Neural cell (in vitro differentiated cells): ENCODE data around the gene POPDC2. TPM values are rescaled to one million over a fixed set of nuclear protein-coding genes. Genes with fewer than 3 reads are reported as not detected.

Experiments used
- H2AFZ ChIP-seq: fragments of 200-600, 300-800 bp; sonication (generic), shearing (Covaris generic); 2 replicates; pipeline ENCODE4 v1.6.0; 2014; ENCODE audit warnings: low read depth, mild to moderate bottlenecking, antibody characterized with exemption, low read length, moderate library complexity
- H3F3A ChIP-seq: fragments of 200-600 bp; shearing (Covaris generic); 2 replicates; pipeline ENCODE4 v1.6.1; 2016; ENCODE audit warnings: mild to moderate bottlenecking, moderate library complexity, mixed read lengths, antibody characterized with exemption, low read length; ENCODE audit not compliant: insufficient read depth, poor library complexity, severe bottlenecking
- H3K27ac ChIP-seq: fragments of 200-600, 300-800 bp; sonication (generic), shearing (Covaris generic); 2 replicates; pipeline ENCODE4 v1.5.1; 2014; ENCODE audit warnings: mild to moderate bottlenecking, low read length, moderate library complexity
- H3K27me3 ChIP-seq: fragments of 300-800, 200-600 bp; sonication (generic), shearing (Covaris generic); 2 replicates; pipeline ENCODE4 v1.6.0; 2014; ENCODE audit warnings: mild to moderate bottlenecking, low read depth, low read length, moderate library complexity; ENCODE audit not compliant: insufficient read depth
- H3K36me3 ChIP-seq: fragments of 300-800, 200-600 bp; sonication (generic), shearing (Covaris generic); 2 replicates; pipeline ENCODE4 v1.5.1; 2014; ENCODE audit warnings: mild to moderate bottlenecking, antibody characterized with exemption, low read length, moderate library complexity; ENCODE audit not compliant: insufficient read depth
- H3K4me2 ChIP-seq: fragments of 300-800, 200-600 bp; sonication (generic), shearing (Covaris generic); 2 replicates; pipeline ENCODE4 v1.6.0; 2014; ENCODE audit warnings: mild to moderate bottlenecking, low read length
- H3K4me3 ChIP-seq: fragments of 300-800, 200-600 bp; sonication (generic), shearing (Covaris generic); 2 replicates; pipeline ENCODE4 v1.5.1; 2014; ENCODE audit warnings: mild to moderate bottlenecking, low read length, moderate library complexity
- H3K79me2 ChIP-seq: fragments of 200-600 bp; shearing (Covaris generic); replicated peaks from 2 replicates; pipeline ENCODE4 v1.6.0; 2014; ENCODE audit warnings: mild to moderate bottlenecking, low read length, moderate library complexity; ENCODE audit not compliant: insufficient read depth
- H3K9ac ChIP-seq: fragments of 300-800, 200-600 bp; sonication (generic), shearing (Covaris generic); 2 replicates; pipeline ENCODE4 v1.6.1; 2016; ENCODE audit warnings: mild to moderate bottlenecking, low read length, mixed read lengths
- H3K9me2 ChIP-seq: fragments of 200-600 bp; shearing (Covaris generic); 2 replicates; pipeline ENCODE4 v1.6.1; 2016; ENCODE audit warnings: mild to moderate bottlenecking, low read length, mixed read lengths; ENCODE audit not compliant: insufficient read depth
- H3K9me3 ChIP-seq: fragments of 200-600, 300-800 bp; sonication (generic), shearing (Covaris generic); 2 replicates; pipeline ENCODE4 v1.6.1; 2016; ENCODE audit warnings: mild to moderate bottlenecking, mixed run types, low read length, moderate library complexity, mixed read lengths
- H4K20me1 ChIP-seq: fragments of 200-600 bp; shearing (Covaris generic); 2 replicates; pipeline ENCODE4 v1.6.1; 2016; ENCODE audit warnings: mild to moderate bottlenecking, mixed run types; ENCODE audit not compliant: insufficient read depth
- CTCF ChIP-seq: fragments of 450-650 bp; IDR thresholded peaks from 2 replicates; pipeline ENCODE4 v1.5.1; 2014; ENCODE audit warnings: antibody characterized with exemption, mild to moderate bottlenecking, moderate library complexity; ENCODE audit not compliant: poor library complexity, severe bottlenecking
- EP300 ChIP-seq: fragments of 450-650 bp; conservative IDR thresholded peaks from 2 replicates; pipeline ENCODE4 v1.6.1; 2014; ENCODE audit warnings: antibody characterized with exemption, mild to moderate bottlenecking, moderate library complexity; ENCODE audit not compliant: poor library complexity, severe bottlenecking
- EZH2 ChIP-seq: fragments of 200-600, 300-800 bp; shearing (Covaris generic), sonication (generic); IDR thresholded peaks from 2 replicates; pipeline ENCODE4 v1.6.1; 2014; ENCODE audit warnings: antibody characterized with exemption, low read length, borderline replicate concordance, mild to moderate bottlenecking; ENCODE audit not compliant: insufficient read depth, poor library complexity, severe bottlenecking
- MXI1 ChIP-seq: fragments of 450-650 bp; conservative IDR thresholded peaks from 2 replicates; pipeline ENCODE4 v1.6.1; 2014; ENCODE audit warnings: antibody characterized with exemption, mild to moderate bottlenecking; ENCODE audit not compliant: poor library complexity, severe bottlenecking
- POLR2AphosphoS5 ChIP-seq: IDR thresholded peaks from 2 replicates; pipeline ENCODE4 v1.6.1; 2012
- RAD21 ChIP-seq: fragments of 450-650 bp; conservative IDR thresholded peaks from 2 replicates; pipeline ENCODE4 v1.6.1; 2014; ENCODE audit warnings: antibody characterized with exemption, mild to moderate bottlenecking, moderate library complexity
- REST ChIP-seq: IDR thresholded peaks from 2 replicates; pipeline ENCODE4 v1.6.1; 2012; ENCODE audit warnings: borderline replicate concordance
- SMC3 ChIP-seq: fragments of 450-650 bp; conservative IDR thresholded peaks from 2 replicates; pipeline ENCODE4 v1.6.1; 2014; ENCODE audit warnings: antibody characterized with exemption, mild to moderate bottlenecking, moderate library complexity; ENCODE audit not compliant: poor library complexity
- TAF1 ChIP-seq: IDR thresholded peaks from 2 replicates; pipeline ENCODE4 v1.6.1; 2012; ENCODE audit warnings: low read depth
- polyA plus RNA-seq: library from polyadenylated mRNA; depleted of rRNA; stranded (reverse); fragments of >200 nt; gene quantifications from 2 replicates; pipeline ENCODE4 v1.2.3, GENCODE V29; 2014

POPDC2 gene
- polyA plus RNA-seq, 1 donor from 2014 or later, result 3.4 TPM

GRCh38 chr3:119613872-119614271 is 46.5 kb downstream of the POPDC2 start:
- H4K20me1 ChIP-seq, result no peaks in the 10 kb centered on the region
- H3K36me3 ChIP-seq, result no peaks in the 10 kb centered on the region
- no peak overlapping the region for H3K4me2 ChIP-seq
- H2AFZ ChIP-seq, result no peak overlapping the region
- no peaks in the 10 kb centered on the region for H3F3A ChIP-seq
- no peak overlapping the region for H3K4me3 ChIP-seq
- no peaks in the 10 kb centered on the region for H3K9me3 ChIP-seq
- H3K79me2 ChIP-seq, result no peaks in the 10 kb centered on the region
- H3K27me3 ChIP-seq, result no peaks in the 10 kb centered on the region
- H3K9me2 ChIP-seq, result no peaks in the 10 kb centered on the region
- no peak overlapping the region for H3K27ac ChIP-seq
- H3K9ac ChIP-seq, result no peak overlapping the region
- TF ChIP-seq MXI1 (no peak), EP300 (no peak), RAD21 (no peak), CTCF (no peak), REST (no peak), TAF1 (no peak), EZH2 (no peak), POLR2AphosphoS5 (no peak), SMC3 (no peak)

- Histone ChIP-seq H3K4me3 (no peak overlapping the region), H3K27me3 (no peaks in the 10 kb centered on the region), H3K9ac (no peak overlapping the region), H2AFZ (no peak overlapping the region), H3F3A (no peaks in the 10 kb centered on the region), H3K4me2 (no peak overlapping the region), H3K27ac (no peak overlapping the region), H3K9me2 (no peaks in the 10 kb centered on the region), H3K79me2 (no peaks in the 10 kb centered on the region), H4K20me1 (no peaks in the 10 kb centered on the region), H3K9me3 (no peaks in the 10 kb centered on the region), H3K36me3 (no peaks in the 10 kb centered on the region)
- TF ChIP-seq REST (no peak), RAD21 (no peak), SMC3 (no peak), TAF1 (no peak), POLR2AphosphoS5 (no peak), MXI1 (no peak), CTCF (no peak), EZH2 (no peak)
Observed at GRCh38 chr3:119613201-119613600, 47.2 kb downstream of the POPDC2 start.
